Hepatocyte (in vitro differentiated cells): ENCODE measurements around the gene DENND1A. TPM values are rescaled to one million over a fixed set of nuclear protein-coding genes. Genes with fewer than 3 reads are reported as not detected.
A peak's percentile ranks its signal among the peaks of the same experiment; 100 is the strongest.

ENCODE experiments used
- DNase-seq: peaks from one replicate; pipeline ENCODE4 v3.0.0-alpha.2; 2016; ENCODE audit warnings: low spot score
- H2AFZ ChIP-seq: fragments of 200-600 bp; sonication (generic); 2 replicates; pipeline ENCODE4 v1.6.0; 2016; ENCODE audit warnings: antibody characterized with exemption, mild to moderate bottlenecking
- H3K27ac ChIP-seq: fragments of 200-600 bp; sonication (generic); 2 replicates; pipeline ENCODE4 v1.5.1; 2016; ENCODE audit warnings: mild to moderate bottlenecking
- H3K27me3 ChIP-seq: fragments of 200-600 bp; sonication (generic); 2 replicates; pipeline ENCODE4 v1.6.1; 2016
- H3K36me3 ChIP-seq: fragments of 200-600 bp; sonication (generic); replicated peaks from 2 replicates; pipeline ENCODE4 v1.5.1; 2016; ENCODE audit warnings: low read depth; ENCODE audit not compliant: insufficient read depth
- H3K4me1 ChIP-seq: fragments of 200-600 bp; sonication (generic); 2 replicates; pipeline ENCODE4 v1.5.1; 2016; ENCODE audit warnings: mild to moderate bottlenecking, moderate library complexity; ENCODE audit not compliant: insufficient read depth
- H3K4me2 ChIP-seq: fragments of 200-600 bp; sonication (generic); 2 replicates; pipeline ENCODE4 v1.6.0; 2016
- H3K4me3 ChIP-seq: fragments of 200-600 bp; sonication (generic); 2 replicates; pipeline ENCODE4 v1.5.1; 2016; ENCODE audit warnings: mild to moderate bottlenecking
- H3K79me2 ChIP-seq: fragments of 200-600 bp; sonication (generic); 2 replicates; pipeline ENCODE4 v1.6.0; 2017; ENCODE audit warnings: mild to moderate bottlenecking
- H3K9me2 ChIP-seq: fragments of 200-600 bp; sonication (generic); replicated peaks from 2 replicates; pipeline ENCODE4 v1.6.0; 2017; ENCODE audit warnings: mild to moderate bottlenecking; ENCODE audit not compliant: insufficient read depth
- H3K9me3 ChIP-seq: fragments of 200-600 bp; sonication (generic); 2 replicates; pipeline ENCODE4 v1.5.1; 2016; ENCODE audit warnings: low read depth, mild to moderate bottlenecking
- H4K20me1 ChIP-seq: fragments of 200-600 bp; sonication (generic); 2 replicates; pipeline ENCODE4 v1.6.0; 2016; ENCODE audit warnings: mild to moderate bottlenecking; ENCODE audit not compliant: insufficient read depth, poor library complexity, severe bottlenecking
- EZH2 ChIP-seq: fragments of 200-600 bp; sonication (generic); IDR thresholded peaks from 2 replicates; pipeline ENCODE4 v1.6.1; 2016; ENCODE audit warnings: antibody characterized with exemption, mild to moderate bottlenecking, borderline replicate concordance
- EZH2phosphoT487 ChIP-seq: fragments of 200-600 bp; sonication (generic); IDR thresholded peaks from one replicate; pipeline ENCODE4 v1.6.1; 2018; ENCODE audit warnings: antibody characterized with exemption, mild to moderate bottlenecking, low read depth, moderate library complexity; ENCODE audit not compliant: unreplicated experiment, severe bottlenecking
- WGBS: methylation state at CpG from one replicate; pipeline ENCODE4 v1.1.6; 2016; ENCODE audit warnings: low lambda C conversion rate; ENCODE audit errors: missing lambda C conversion rate; 5-methylcytosine and 5-hydroxymethylcytosine counted together
- polyA plus RNA-seq: library from polyadenylated mRNA; unstranded; fragments of >200 nt; fragmentation: Nextera tagmentation; extraction: Ambion mirVana; gene quantifications from 2 replicates; pipeline ENCODE4 v1.2.1, GENCODE V29; 2016
- total RNA-seq: library from RNA; depleted of rRNA; stranded (reverse); fragments of >200 nt; gene quantifications from 2 replicates; pipeline ENCODE4 v1.2.3, GENCODE V29; 2014
- TF ChIP-seq, protein P1 (sequence below): fragments of 200-600 bp; sonication (generic); IDR thresholded peaks from 2 replicates; pipeline ENCODE4 v1.5.1; 2016; ENCODE audit warnings: antibody characterized with exemption, mild to moderate bottlenecking; ENCODE audit not compliant: poor library complexity

The DENND1A gene
- total and polyA plus RNA-seq, 2 experiments from 2014 or later: 24.0 to 28.9 TPM

DNA sequence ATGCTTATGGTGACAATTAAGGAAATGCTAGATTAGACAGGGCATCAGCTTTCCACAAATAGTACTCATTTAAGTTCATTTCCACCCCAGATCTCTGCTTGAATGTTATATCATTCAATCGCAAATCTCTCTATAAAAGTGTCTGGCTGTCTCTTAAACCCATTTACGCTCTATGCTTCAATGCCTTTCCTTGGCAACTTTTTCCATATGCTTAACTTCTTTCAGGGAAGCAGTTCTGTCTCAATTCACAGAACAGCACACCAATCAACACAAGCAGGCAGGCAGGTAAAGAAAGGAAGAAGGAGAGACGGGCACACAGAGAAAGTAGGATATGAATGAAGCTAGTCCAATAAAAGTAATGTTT, 243.1 kb downstream of the DENND1A start:
- Histone ChIP-seq H3K4me1 (peaks cover 4% of the 10 kb centered on the region), H2AFZ (no peak overlapping the region), H3K9me2 (no peaks in the 10 kb centered on the region), H3K9me3 (no peaks in the 10 kb centered on the region), H4K20me1 (no peaks in the 10 kb centered on the region), H3K79me2 (no peaks in the 10 kb centered on the region), H3K27me3 (peaks cover 48% of the 10 kb centered on the region), H3K36me3 (no peaks in the 10 kb centered on the region), H3K27ac (no peak overlapping the region), H3K4me2 (no peak overlapping the region), H3K4me3 (no peak overlapping the region)
- TF ChIP-seq EZH2 (no peak), EZH2phosphoT487 (no peak)
- TF ChIP-seq, protein P1, sequence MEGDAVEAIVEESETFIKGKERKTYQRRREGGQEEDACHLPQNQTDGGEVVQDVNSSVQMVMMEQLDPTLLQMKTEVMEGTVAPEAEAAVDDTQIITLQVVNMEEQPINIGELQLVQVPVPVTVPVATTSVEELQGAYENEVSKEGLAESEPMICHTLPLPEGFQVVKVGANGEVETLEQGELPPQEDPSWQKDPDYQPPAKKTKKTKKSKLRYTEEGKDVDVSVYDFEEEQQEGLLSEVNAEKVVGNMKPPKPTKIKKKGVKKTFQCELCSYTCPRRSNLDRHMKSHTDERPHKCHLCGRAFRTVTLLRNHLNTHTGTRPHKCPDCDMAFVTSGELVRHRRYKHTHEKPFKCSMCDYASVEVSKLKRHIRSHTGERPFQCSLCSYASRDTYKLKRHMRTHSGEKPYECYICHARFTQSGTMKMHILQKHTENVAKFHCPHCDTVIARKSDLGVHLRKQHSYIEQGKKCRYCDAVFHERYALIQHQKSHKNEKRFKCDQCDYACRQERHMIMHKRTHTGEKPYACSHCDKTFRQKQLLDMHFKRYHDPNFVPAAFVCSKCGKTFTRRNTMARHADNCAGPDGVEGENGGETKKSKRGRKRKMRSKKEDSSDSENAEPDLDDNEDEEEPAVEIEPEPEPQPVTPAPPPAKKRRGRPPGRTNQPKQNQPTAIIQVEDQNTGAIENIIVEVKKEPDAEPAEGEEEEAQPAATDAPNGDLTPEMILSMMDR: no peak
- no peak for DNase-seq
- 70% methylated on average over 3 of the region's 3 CpGs for WGBS

DNA sequence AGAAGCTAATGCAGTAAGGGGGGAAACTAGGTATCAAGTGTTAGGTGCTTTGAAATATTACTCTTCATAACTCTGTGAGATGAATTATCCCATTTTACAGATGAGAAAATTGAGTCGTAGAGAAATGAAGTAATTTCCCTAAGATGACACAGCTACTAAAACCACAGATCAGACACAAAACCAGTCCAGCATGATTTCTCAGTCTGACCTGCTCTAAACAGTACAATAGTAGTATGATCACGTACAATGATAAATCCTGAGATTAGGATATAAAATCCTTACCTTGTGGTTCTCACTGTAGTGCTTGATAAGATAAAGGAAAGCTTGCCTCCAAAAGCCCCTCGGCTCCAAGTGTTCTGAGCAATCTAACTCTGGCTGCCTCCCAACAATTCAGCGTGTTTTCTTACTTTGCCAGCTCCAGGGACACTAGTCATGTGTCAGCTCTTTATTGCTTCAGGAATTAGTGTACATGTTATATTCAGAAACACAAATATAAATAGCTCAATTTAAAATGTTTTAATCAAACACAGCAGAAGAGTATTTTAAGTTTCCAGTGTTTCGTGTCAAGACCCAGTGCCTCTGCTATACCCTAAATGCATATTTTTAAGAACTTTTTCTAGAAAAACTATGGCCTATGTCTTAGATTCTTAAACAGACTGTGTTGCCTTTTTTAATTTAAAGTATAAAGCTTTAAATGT, 243.6 kb downstream of the DENND1A start:
- Histone ChIP-seq H3K36me3 (no peaks in the 10 kb centered on the region), H3K9me2 (no peaks in the 10 kb centered on the region), H3K9me3 (no peaks in the 10 kb centered on the region), H2AFZ (no peak overlapping the region), H3K4me2 (no peak overlapping the region), H3K27ac (no peak overlapping the region), H3K4me3 (no peak overlapping the region), H3K4me1 (peaks cover 4% of the 10 kb centered on the region), H3K27me3 (peaks cover 53% of the 10 kb centered on the region), H4K20me1 (no peaks in the 10 kb centered on the region), H3K79me2 (no peaks in the 10 kb centered on the region)
- WGBS: 67% methylated on average over 5 of the region's 5 CpGs
- TF ChIP-seq EZH2 (no peak), EZH2phosphoT487 (no peak)
- TF ChIP-seq, protein P1: no peak
- DNase-seq: peak; percentile 11

DNA sequence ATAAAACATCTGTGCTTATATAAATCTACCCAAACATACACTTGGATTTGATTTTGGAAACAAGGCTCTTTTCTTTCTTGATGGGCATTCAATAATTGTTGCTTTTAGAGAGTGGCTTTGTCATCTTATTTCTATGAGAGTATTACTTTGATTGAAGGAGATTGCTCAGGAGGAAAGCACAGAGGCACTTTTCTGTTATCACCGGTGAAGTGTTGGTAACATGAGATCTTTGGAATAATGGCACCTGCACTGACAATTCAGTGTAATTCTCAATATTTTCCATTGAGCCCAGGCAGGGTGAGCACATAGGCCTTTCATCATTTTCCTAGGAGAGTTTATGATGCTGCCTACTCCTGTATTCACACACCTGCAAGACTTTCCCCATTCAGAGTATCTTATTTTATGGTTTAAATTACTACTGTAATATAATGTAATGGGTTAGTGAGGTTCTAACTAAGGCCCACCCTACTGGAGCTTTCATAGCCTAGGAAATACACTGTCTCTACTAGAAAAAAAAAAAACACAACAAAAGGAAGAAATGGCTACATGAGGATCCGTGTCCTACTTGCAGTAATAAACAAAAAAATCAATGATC, 244.3 kb downstream of the DENND1A start:
- Histone ChIP-seq H3K27me3 (peaks cover 54% of the 10 kb centered on the region), H3K27ac (no peak overlapping the region), H3K4me1 (peaks cover 4% of the 10 kb centered on the region), H3K9me3 (no peaks in the 10 kb centered on the region), H4K20me1 (no peaks in the 10 kb centered on the region), H3K79me2 (no peaks in the 10 kb centered on the region), H3K4me3 (no peak overlapping the region), H3K36me3 (no peaks in the 10 kb centered on the region), H2AFZ (no peak overlapping the region), H3K4me2 (no peak overlapping the region), H3K9me2 (no peaks in the 10 kb centered on the region)
- WGBS: 92% methylated on average over 2 of the region's 2 CpGs
- TF ChIP-seq EZH2phosphoT487 (no peak), EZH2 (no peak)
- TF ChIP-seq, protein P1: no peak
- no peak for DNase-seq
